Left ventricle myocardium inferior (tissue), 1 donor: ENCODE results near the gene ZNF564. TPM values are rescaled to one million over a fixed set of nuclear protein-coding genes. Genes with fewer than 3 reads are reported as not detected.
A peak's percentile ranks its signal among the peaks of the same experiment; 100 is the strongest.
"Not testable (repeated sequence)": the region's sequence is repeated elsewhere in the genome, so short reads cannot be mapped to it uniquely, and the experiment has no call there.

Experiments used
- DNase-seq: peaks from one replicate; pipeline ENCODE4 v3.0.0-alpha.2; 2020
- H3K27ac ChIP-seq: fragments of 200-600 bp; replicated peaks from 2 replicates; pipeline ENCODE4 v1.8.0; 2021
- H3K27me3 ChIP-seq: fragments of 200-600 bp; 2 replicates; pipeline ENCODE4 v1.8.0; 2021; ENCODE audit warnings: low read depth
- H3K36me3 ChIP-seq: fragments of 200-600 bp; 2 replicates; pipeline ENCODE4 v1.8.0; 2021
- H3K4me1 ChIP-seq: fragments of 200-600 bp; 2 replicates; pipeline ENCODE4 v1.8.0; 2021
- H3K4me3 ChIP-seq: fragments of 200-600 bp; 2 replicates; pipeline ENCODE4 v1.8.0; 2021; ENCODE audit warnings: mild to moderate bottlenecking, moderate library complexity
- H3K9me3 ChIP-seq: fragments of 200-600 bp; replicated peaks from 2 replicates; pipeline ENCODE4 v1.8.0; 2021
- intact Hi-C: fragments of 100-400 bp; cut with micrococcal nuclease; formaldehyde crosslinking; loops from one replicate; pipeline ENCODE4 v1.11.0; 2022
- total RNA-seq: library from RNA; stranded (reverse); fragmentation: NEBNext Ultra II Directional; extraction: Animal tissue kit (Norgen Biotek cat#: 25700); gene quantifications from one replicate; pipeline ENCODE4 v1.2.1, GENCODE V29; 2021
- TF ChIP-seq, protein P1 (sequence below): fragments of 200-600 bp; IDR thresholded peaks from 2 replicates; pipeline ENCODE4 v1.8.0; 2021; ENCODE audit warnings: antibody characterized with exemption, mild to moderate bottlenecking, borderline replicate concordance
- donor health status: DM: no; HTN: yes; CAD: no; lungs with severe emphysema.

ZNF564 gene
- total RNA-seq, 1 donor from 2014 or later, result 11.1 TPM

DNA sequence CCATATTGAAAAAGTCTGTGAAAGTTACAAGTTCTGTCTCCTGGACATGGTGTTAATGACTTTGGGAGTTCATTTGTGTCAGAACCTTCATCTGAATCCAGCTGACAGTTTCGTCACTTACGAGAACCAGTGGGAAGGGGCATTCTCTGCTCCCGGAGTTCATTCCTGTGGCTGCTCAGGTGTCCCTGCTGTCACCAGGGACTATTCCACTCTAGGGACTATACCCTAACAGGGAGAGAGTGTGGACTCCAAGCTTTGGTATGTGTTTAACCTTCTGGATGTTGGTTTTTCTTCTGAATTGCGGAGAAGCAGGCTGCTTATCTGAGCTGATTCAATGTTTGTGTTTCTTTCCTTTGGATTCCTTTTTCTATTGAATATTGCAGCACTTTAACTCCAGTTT lies 54.2 kb downstream of the ZNF564 start:
- Histone ChIP-seq H3K4me1 (peaks cover 13% of the 10 kb centered on the region), H3K36me3 (no peaks in the 10 kb centered on the region), H3K27me3 (no peaks in the 10 kb centered on the region), H3K27ac (no peak overlapping the region), H3K9me3 (no peaks in the 10 kb centered on the region), H3K4me3 (no peak overlapping the region)
- TF ChIP-seq, protein P1, sequence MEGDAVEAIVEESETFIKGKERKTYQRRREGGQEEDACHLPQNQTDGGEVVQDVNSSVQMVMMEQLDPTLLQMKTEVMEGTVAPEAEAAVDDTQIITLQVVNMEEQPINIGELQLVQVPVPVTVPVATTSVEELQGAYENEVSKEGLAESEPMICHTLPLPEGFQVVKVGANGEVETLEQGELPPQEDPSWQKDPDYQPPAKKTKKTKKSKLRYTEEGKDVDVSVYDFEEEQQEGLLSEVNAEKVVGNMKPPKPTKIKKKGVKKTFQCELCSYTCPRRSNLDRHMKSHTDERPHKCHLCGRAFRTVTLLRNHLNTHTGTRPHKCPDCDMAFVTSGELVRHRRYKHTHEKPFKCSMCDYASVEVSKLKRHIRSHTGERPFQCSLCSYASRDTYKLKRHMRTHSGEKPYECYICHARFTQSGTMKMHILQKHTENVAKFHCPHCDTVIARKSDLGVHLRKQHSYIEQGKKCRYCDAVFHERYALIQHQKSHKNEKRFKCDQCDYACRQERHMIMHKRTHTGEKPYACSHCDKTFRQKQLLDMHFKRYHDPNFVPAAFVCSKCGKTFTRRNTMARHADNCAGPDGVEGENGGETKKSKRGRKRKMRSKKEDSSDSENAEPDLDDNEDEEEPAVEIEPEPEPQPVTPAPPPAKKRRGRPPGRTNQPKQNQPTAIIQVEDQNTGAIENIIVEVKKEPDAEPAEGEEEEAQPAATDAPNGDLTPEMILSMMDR, result no peak
- intact Hi-C loops, result no loop called here
- DNase-seq, result no peak

DNA sequence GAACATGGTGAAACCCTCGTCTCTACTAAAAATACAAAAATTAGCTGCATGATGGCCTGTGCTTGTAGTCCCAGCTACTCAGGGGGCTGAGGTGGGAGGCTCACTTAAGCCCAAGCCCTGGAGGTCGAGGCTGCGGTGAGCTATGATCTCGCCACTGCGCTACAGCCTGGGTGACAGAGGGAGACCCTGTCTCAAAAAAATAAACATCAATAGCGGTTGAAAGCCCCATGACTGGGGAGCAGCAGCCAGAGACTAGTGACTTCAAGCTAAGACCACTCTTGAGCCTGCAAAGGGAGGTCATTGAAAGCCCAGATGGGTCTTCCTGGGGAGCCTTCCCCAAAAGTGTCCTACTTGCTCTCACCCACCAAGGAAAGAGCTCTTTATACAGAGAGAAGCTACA lies 54.8 kb downstream of the ZNF564 start:
- Histone ChIP-seq H3K4me1 (peaks cover 13% of the 10 kb centered on the region), H3K27ac (no peak overlapping the region), H3K27me3 (no peaks in the 10 kb centered on the region), H3K9me3 (no peaks in the 10 kb centered on the region), H3K4me3 (no peak overlapping the region), H3K36me3 (no peaks in the 10 kb centered on the region)
- TF ChIP-seq, protein P1, result no peak
- DNase-seq, result no peak
- intact Hi-C loops, result no loop called here

DNA sequence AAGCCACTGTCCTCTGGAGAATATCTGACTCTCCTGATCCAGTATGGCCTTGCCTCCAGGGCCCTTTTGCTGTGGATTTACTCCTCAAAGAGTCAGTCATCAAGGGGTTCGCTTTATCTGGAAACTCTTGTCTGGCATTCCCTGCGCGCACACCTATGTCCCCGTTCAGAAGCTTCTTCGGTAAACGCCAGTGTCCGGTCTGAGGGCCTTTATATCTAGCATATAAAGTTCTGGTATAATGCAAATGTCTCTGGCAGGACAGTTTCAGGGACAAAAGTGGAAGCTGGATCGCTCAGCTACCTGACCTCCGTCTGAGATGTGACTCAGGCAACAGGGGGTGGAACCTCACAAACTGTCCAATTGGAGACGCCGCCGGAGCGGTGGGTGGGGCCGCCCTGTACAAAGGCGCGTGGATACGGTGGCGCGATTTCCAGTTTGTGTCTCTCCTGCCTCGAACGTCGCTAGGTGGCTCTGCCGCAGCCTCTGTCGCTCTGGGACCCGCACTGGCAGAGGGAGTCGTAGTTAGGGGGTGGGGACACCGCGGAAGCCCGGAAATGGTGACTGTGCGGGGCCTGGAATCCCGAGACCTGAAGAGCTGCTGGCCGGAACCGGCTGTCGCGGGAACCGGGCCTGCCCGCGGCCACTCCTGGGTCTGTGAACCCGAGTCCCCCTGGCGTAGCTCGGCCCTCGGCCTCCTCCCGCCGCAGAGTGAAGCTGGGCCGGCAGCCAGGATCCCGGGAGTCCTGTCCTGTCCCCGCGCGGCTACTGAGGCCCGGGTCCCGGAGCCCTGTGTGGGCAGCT lies 56.1 kb downstream of the ZNF564 start:
- peak; percentile 94 for DNase-seq
- Histone ChIP-seq H3K36me3 (no peaks in the 10 kb centered on the region), H3K4me3 (peak overlapping the region; percentile 79), H3K27ac (peak overlapping the region; percentile 91), H3K27me3 (no peaks in the 10 kb centered on the region), H3K9me3 (no peaks in the 10 kb centered on the region), H3K4me1 (peaks cover 13% of the 10 kb centered on the region)
- TF ChIP-seq, protein P1, result peak; percentile 53
- intact Hi-C loops, result no loop called here

DNA sequence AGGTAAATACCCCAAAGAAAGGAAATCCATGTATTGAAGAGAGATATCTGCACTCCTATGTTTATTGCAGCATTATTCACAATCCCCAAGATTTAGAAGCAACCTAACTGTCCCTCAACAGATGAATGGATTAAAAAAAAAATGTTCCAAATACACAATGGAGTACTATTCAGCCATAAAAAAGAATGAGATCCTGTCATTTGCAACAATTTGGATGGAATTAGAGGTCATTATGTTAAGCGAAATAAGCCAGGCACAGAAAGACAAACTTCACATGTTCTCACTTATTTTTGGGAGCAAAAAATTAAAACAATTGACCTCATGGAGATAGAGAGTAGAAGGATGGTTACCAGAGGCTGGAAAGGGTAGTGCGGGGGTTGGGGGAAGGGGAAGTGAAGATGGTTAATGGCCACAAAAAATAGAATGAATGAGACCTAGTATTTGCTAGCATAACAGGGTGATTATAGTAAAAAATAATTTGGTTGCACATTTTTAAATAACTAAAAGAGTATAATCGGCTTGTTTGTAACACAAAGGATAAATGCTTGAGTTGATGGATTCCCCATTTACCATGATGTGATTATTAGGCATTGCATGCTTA lies 56.9 kb downstream of the ZNF564 start:
- H3K36me3 ChIP-seq, result no peaks in the 10 kb centered on the region
- H3K27me3 ChIP-seq, result no peaks in the 10 kb centered on the region
- DNase-seq, result no peak
- intact Hi-C loops, result no loop called here
- no peaks in the 10 kb centered on the region for H3K9me3 ChIP-seq
- peak overlapping the region; percentile 79 for H3K4me3 ChIP-seq
- TF ChIP-seq, protein P1, result no peak
- peak overlapping the region; percentile 91 for H3K27ac ChIP-seq
- peaks cover 13% of the 10 kb centered on the region for H3K4me1 ChIP-seq

DNA sequence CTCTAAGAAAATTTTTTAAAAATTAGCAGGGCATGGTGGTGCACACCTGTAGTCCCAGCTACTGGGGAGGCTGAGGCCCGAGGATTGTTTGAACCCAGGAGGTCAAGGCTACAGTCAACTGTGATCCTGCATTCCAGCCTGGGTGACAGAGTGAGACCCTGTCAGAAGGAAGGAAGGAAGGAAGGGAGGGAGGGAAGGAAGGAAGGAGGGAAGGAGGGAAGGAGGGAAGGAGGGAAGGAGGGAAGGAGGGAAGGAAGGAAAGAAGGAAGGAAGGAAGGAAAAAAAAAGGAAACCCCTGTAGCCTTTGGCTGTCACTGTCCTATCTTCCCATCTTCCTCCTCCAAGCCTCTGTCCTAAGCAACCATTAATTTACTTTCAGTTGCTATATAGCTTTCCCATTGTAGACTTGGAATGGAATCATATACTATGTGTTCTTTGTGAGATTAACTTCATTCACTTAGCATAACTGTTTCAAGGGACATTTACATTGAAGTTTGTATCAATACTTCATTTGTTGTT lies 65.0 kb downstream of the ZNF564 start:
- H3K27me3 ChIP-seq, DNase-seq, H3K36me3 ChIP-seq, H3K9me3 ChIP-seq, H3K4me3 ChIP-seq, intact Hi-C loops, H3K27ac ChIP-seq: not testable (repeated sequence)
- H3K4me1 ChIP-seq, result peaks cover 26% of the 10 kb centered on the region

DNA sequence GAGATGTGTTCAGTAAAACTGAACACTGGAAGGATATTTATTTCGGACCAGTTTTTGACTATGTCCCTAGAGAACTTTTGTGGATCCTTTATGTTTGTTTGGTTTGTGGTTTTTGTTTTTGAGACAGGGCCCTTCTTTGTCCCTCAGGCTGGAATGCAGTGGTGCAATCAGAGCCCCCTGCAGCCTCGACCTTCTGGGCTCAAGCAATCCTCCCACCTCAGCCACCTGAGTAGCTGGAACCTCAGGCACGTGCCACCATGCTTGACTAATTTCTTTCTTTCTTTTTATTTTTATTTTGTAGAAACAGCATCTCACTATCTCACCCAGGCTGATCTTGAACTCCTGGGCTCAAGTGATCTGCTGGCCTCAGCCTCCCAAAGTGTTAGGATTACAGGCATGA lies 65.7 kb downstream of the ZNF564 start:
- intact Hi-C loops, result no loop called here
- H3K36me3 ChIP-seq, result no peaks in the 10 kb centered on the region
- H3K4me1 ChIP-seq, result peaks cover 26% of the 10 kb centered on the region
- no peaks in the 10 kb centered on the region for H3K27me3 ChIP-seq
- TF ChIP-seq, protein P1, result no peak
- H3K9me3 ChIP-seq, result no peaks in the 10 kb centered on the region
- no peak for DNase-seq
- no peak overlapping the region for H3K27ac ChIP-seq
- peak overlapping the region; percentile 84 for H3K4me3 ChIP-seq
